Adrenal gland (tissue), 19 donors: Measurements from ENCODE around the gene TMEM63A. TPM values are rescaled to one million over a fixed set of nuclear protein-coding genes. Genes with fewer than 3 reads are reported as not detected.
"Not testable (repeated sequence)": the region's sequence is repeated elsewhere in the genome, so short reads cannot be mapped to it uniquely, and the experiment has no call there.

Experiments used
- DNase-seq, 7 donors: peaks; one replicate each; pipeline ENCODE4 v3.0.0-alpha.2; 2019 to 2020
- H3K27ac ChIP-seq, 5 donors: fragments of 200-600 bp; sonication (generic) in 4 of 5; 1 replicate in 3 of 5; 2 replicates in 2 of 5; pipeline versions ENCODE4 v1.5.1 to v1.8.0; 2016 to 2020; ENCODE audit warnings: mild to moderate bottlenecking in 1 of 5
- H3K27me3 ChIP-seq: fragments of 200-600 bp; 2 replicates; pipeline ENCODE4 v1.8.0; 2021
- H3K36me3 ChIP-seq, 2 donors: fragments of 200-600 bp; replicated peaks in 1 of 2; 1 replicate in 1 of 2; 2 replicates in 1 of 2; pipeline versions ENCODE4 v1.5.1 to v1.8.0; 2018 to 2022
- H3K4me1 ChIP-seq, 2 donors: fragments of 200-600 bp; replicated peaks in 1 of 2; 1 replicate in 1 of 2; 2 replicates in 1 of 2; pipeline versions ENCODE4 v1.5.1 to v1.8.0; 2018 to 2021
- H3K4me3 ChIP-seq, 4 donors: fragments of 200-600 bp; sonication (generic) in 3 of 4; one replicate each; pipeline ENCODE4 v1.5.1; 2016 to 2018
- H3K9me3 ChIP-seq, 3 donors: fragments of 200-600 bp; sonication (generic) in 1 of 3; replicated peaks in 1 of 3; 1 replicate in 2 of 3; 2 replicates in 1 of 3; pipeline versions ENCODE4 v1.5.1 to v1.8.0; 2016 to 2021
- CTCF ChIP-seq, 6 experiments: fragments of 450-650 bp in 4 of 6; fragments of 200-600 bp in 2 of 6; sonication (generic) in 1 of 6; IDR thresholded peaks; 1 replicate in 5 of 6; 2 replicates in 1 of 6; pipeline versions ENCODE4 v1.5.1 to v1.8.0; 2016 to 2021; ENCODE audit warnings: antibody characterized with exemption in 6 of 6, mild to moderate bottlenecking in 2 of 6, moderate library complexity in 1 of 6
- POLR2A ChIP-seq, 2 donors: fragments of 450-650 bp; IDR thresholded peaks; one replicate each; pipeline ENCODE4 v1.6.1; 2017; ENCODE audit warnings: antibody characterized with exemption in 2 of 2, mild to moderate bottlenecking in 2 of 2, moderate library complexity in 1 of 2
- WGBS, 4 donors: extraction: QIAGEN DNeasy Blood & Tissue Kit in 2 of 4; methylation state at CpG; one replicate each; pipeline versions ENCODE4 v1.1.5 to v1.1.7; 2013 to 2017; 5-methylcytosine and 5-hydroxymethylcytosine counted together
- intact Hi-C, 2 donors: fragments of 100-400 bp; cut with DNase I; formaldehyde crosslinking; loops; one replicate each; pipeline versions ENCODE4 v1.14.1 to v1.15.0; 2022 to 2023
- long read RNA-seq, 10 donors: library from polyadenylated mRNA in 3 of 10; unstranded in 2 of 10; stranded (forward) in 1 of 10; transcript quantifications; one replicate each; pipeline ENCODE4 v2.0.0 and lab custom pipeline, GENCODE V29; 2021 to 2026
- polyA plus RNA-seq, 3 donors: library from polyadenylated mRNA; stranded (reverse); fragments of 200-250 nt in 2 of 3; fragments of 350-450 nt in 1 of 3; fragmentation: Illumina TruSeq in 1 of 3; extraction: RNeasy Lipid Tissue Mini Kit (QIAGEN cat#74804) in 1 of 3; gene quantifications; one replicate each; pipeline ENCODE4 v1.2.3, GENCODE V29; 2013 to 2014
- total RNA-seq, 9 donors: library from RNA; depleted of rRNA in 4 of 9; stranded (reverse); fragments of >200 nt in 4 of 9; fragments of 120-200 nt in 1 of 9; fragmentation: NEBNext Ultra II Directional in 1 of 9; extraction: Animal tissue kit (Norgen Biotek cat#: 25700) in 1 of 9; gene quantifications; one replicate each; pipeline versions ENCODE4 v1.1.0 to v1.2.4, GENCODE V29; 2013 to 2023
- donor health status: healthy with polysubstance abuse.
- donor health status: Bipolar disorder and iron deficiency.
- donor health status: DM: yes; HTN: yes; CAD: no.
- donor health status: DM: no; HTN: no; CAD: no.
- donor health status: DM: no; HTN: no; CAD: no.
- donor health status: DM: yes; HTN: yes; CAD: no.

Gene TMEM63A
- 10 to 100 TPM; 13.9 to 80.4 (median 56.4) TPM for total RNA-seq
- 10 to 100 TPM; 20.8 to 96.9 (median 48.1) TPM for polyA plus RNA-seq
- long read RNA-seq, donor 1, full-length matches to known transcripts: 1 of 1 reads
- long read RNA-seq, donor 1, partial matches to known transcripts: 0 of 1 reads
- long read RNA-seq, donor 1, other reads (novel, unspliced or antisense): 0 of 1 reads
- long read RNA-seq, donor 2: 0 reads
- long read RNA-seq, donor 3, full-length matches to known transcripts: 1 of 1 reads
- long read RNA-seq, donor 3, partial matches to known transcripts: 0 of 1 reads
- long read RNA-seq, donor 3, other reads (novel, unspliced or antisense): 0 of 1 reads
- long read RNA-seq, donor 4, partial matches to known transcripts: 2 of 3 reads
- long read RNA-seq, donor 4, other reads (novel, unspliced or antisense): 1 of 3 reads
- long read RNA-seq, donor 5, full-length matches to known transcripts: 54 of 85 reads
- long read RNA-seq, donor 5, partial matches to known transcripts: 14 of 85 reads
- long read RNA-seq, donor 5, other reads (novel, unspliced or antisense): 17 of 85 reads
- long read RNA-seq, donor 6, full-length matches to known transcripts: 4 of 12 reads
- long read RNA-seq, donor 6, partial matches to known transcripts: 2 of 12 reads
- long read RNA-seq, donor 6, other reads (novel, unspliced or antisense): 6 of 12 reads
- long read RNA-seq, donor 7: 0 reads
- long read RNA-seq, donor 8: 0 reads
- long read RNA-seq, donor 9, partial matches to known transcripts: 0 of 1 reads
- long read RNA-seq, donor 9, other reads (novel, unspliced or antisense): 0 of 1 reads
- long read RNA-seq, donor 10: 0 reads

GRCh38 chr1:225881959-225882693 is at the start of gene TMEM63A:
TSS of gene TMEM63A (minus strand) at chr1:225882380. CDS start at chr1:225877580, 4,800 bp downstream.
- peak in 5 of 6 experiments; percentile 28 to 58 (median 36) for TF ChIP-seq CTCF (IDR thresholded peaks at IDR 0.05)
- TF ChIP-seq POLR2A (IDR thresholded peaks at IDR 0.05): peak; percentile 64 to 82
- H3K4me3 ChIP-seq: peak within 1 kb of the TSS; percentile 67 to 96 (median 88)
- no peaks in the 10 kb centered on the region for H3K9me3 ChIP-seq
- DNase-seq: peak; percentile 89 to 95 (median 93)
- H3K27ac ChIP-seq: peak within 1 kb of the TSS; percentile 61 to 93 (median 90)
- 0 to 6% (median 0%) methylated on average over 9 to 64 of the region's 64 CpGs for WGBS, 4 donors
- H3K4me1 ChIP-seq: peaks cover 28 to 38% of the 10 kb centered on the region in 2 donors
- H3K27me3 ChIP-seq: no peaks in the 10 kb centered on the region
- H3K36me3 ChIP-seq: no peaks in the 10 kb centered on the region
- intact Hi-C loops: no loop called here

GRCh38 chr1:225931270-225932136 is 49.3 kb upstream of the TMEM63A start:
- 84 to 89% (median 87%) methylated on average over 5 of the region's 5 CpGs for WGBS, 4 donors
- intact Hi-C loops: no loop called here
- TF ChIP-seq CTCF (IDR thresholded peaks at IDR 0.05): no peak
- no peak for TF ChIP-seq POLR2A (IDR thresholded peaks at IDR 0.05)

GRCh38 chr1:225930566-225930965 is 48.4 kb upstream of the TMEM63A start:
- intact Hi-C loops: no loop called here
- Histone ChIP-seq H3K4me1 (no peaks in the 10 kb centered on the region), H3K27me3 (no peaks in the 10 kb centered on the region), H3K9me3 (no peaks in the 10 kb centered on the region), H3K27ac (no peak overlapping the region), H3K36me3 (no peaks in the 10 kb centered on the region), H3K4me3 (no peak overlapping the region)
- TF ChIP-seq CTCF (IDR thresholded peaks at IDR 0.05) (no peak), POLR2A (IDR thresholded peaks at IDR 0.05) (no peak)
- no peak for DNase-seq
- 90 to 100% (median 94%) methylated on average over 2 of the region's 2 CpGs for WGBS, 4 donors

More at GRCh38 chr1:225931270-225932136, 49.3 kb upstream of the TMEM63A start:
- Histone ChIP-seq H3K36me3 (no peaks in the 10 kb centered on the region), H3K27me3 (no peaks in the 10 kb centered on the region), H3K9me3 (no peaks in the 10 kb centered on the region), H3K4me3 (no peak overlapping the region), H3K27ac (no peak overlapping the region), H3K4me1 (no peaks in the 10 kb centered on the region)
- DNase-seq: no peak

- DNase-seq, H3K27ac ChIP-seq, H3K27me3 ChIP-seq, intact Hi-C loops, H3K9me3 ChIP-seq, H3K4me1 ChIP-seq, H3K36me3 ChIP-seq, H3K4me3 ChIP-seq: not testable (repeated sequence)
- 89 to 100% (median 98%) methylated on average over 3 of the region's 3 CpGs for WGBS, 4 donors
Observed at GRCh38 chr1:225929462-225929861, 47.3 kb upstream of the TMEM63A start.
